GM10847 (cell line): Measurements from ENCODE around the gene TCAP.

Source experiments
- POLR2A ChIP-seq: IDR thresholded peaks from 2 replicates; pipeline ENCODE4 v1.6.1; 2011; ENCODE audit not compliant: insufficient read length; ENCODE audit errors: extremely low read depth

TCAP gene

GRCh38 chr17:39639043-39639442 is 26.1 kb upstream of the TCAP start:
- TF ChIP-seq POLR2A: no peak

GRCh38 chr17:39639566-39640458 is 25.3 kb upstream of the TCAP start:
- no peak for TF ChIP-seq POLR2A

- TF ChIP-seq POLR2A: no peak
Measured at GRCh38 chr17:39640591-39641031, 24.5 kb upstream of the TCAP start.

- no peak for TF ChIP-seq POLR2A
Measured at GRCh38 chr17:39641097-39641496, 24.1 kb upstream of the TCAP start.

- TF ChIP-seq POLR2A: no peak
Measured at GRCh38 chr17:39641883-39642282, 23.3 kb upstream of the TCAP start.

GRCh38 chr17:39642291-39643074 is 22.7 kb upstream of the TCAP start:
- TF ChIP-seq POLR2A: no peak

GRCh38 chr17:39643271-39643670 is 21.9 kb upstream of the TCAP start:
- TF ChIP-seq POLR2A: no peak

- TF ChIP-seq POLR2A: no peak
Measured at GRCh38 chr17:39647256-39647655, 17.9 kb upstream of the TCAP start.

GRCh38 chr17:39648616-39649366 is 16.4 kb upstream of the TCAP start:
- TF ChIP-seq POLR2A: no peak

- TF ChIP-seq POLR2A: no peak
Measured at GRCh38 chr17:39650121-39650579, 15.0 kb upstream of the TCAP start.

- no peak for TF ChIP-seq POLR2A
Measured at GRCh38 chr17:39651923-39652586, 13.1 kb upstream of the TCAP start.

- no peak for TF ChIP-seq POLR2A
Measured at GRCh38 chr17:39652587-39653315, 12.4 kb upstream of the TCAP start.

- TF ChIP-seq POLR2A: no peak
Measured at GRCh38 chr17:39653316-39653661, 11.9 kb upstream of the TCAP start.

GRCh38 chr17:39653662-39654331 is 11.4 kb upstream of the TCAP start:
- TF ChIP-seq POLR2A: no peak

- no peak for TF ChIP-seq POLR2A
Measured at GRCh38 chr17:39655105-39655504, 10.0 kb upstream of the TCAP start.
